ENCODE results near the gene FA2H. TPM values are rescaled to one million over a fixed set of nuclear protein-coding genes. Genes with fewer than 3 reads are reported as not detected.

The FA2H gene
- total and polyA plus RNA-seq, 2 of the 13 experiments (the other 11 are each of a cell fraction or from before 2014, with no cell fraction given): 0.20 TPM; not detected in 1

DNA sequence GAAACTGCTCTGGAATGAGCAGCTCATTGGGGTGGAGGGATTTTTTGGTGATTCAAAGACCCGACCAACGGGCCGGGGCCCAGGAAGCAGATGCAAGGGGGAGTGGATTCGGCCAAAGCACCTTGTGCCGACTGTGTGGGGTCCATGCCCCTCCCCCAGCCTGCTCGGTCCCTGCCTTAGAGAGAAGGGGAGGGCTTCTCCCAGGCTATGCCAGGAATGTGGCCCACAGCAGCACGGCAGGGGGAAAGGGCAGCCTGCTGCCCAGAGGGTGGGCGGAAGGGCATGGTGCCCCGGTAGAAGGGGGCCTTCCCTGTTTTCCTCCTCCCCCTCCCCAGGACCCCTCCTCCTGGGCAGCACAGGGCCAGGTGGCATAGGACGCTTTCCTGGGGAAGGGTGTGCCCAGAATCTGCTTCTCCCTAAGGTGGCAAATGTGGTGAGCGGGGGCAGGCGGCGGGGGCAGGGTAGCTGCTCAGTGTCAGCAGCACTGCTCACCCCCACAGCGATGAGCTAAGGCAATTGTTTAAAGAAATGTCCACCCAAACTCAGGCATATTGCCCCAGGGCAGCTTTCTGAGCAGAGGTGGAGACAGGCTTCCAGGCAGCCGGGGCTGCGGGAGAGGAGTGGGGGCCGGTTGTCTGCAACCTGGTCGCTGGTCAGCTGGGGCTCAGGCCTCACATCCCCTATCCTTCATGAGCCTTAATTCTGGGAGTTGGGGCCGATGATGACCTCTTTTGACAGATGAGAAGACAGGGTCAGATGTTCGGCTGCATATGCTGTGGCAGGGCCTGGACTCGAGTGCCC is 40.1 kb downstream of the FA2H start (continued):
- TF ChIP-seq TARDBP (CRISPR knock-in tag; IDR thresholded peaks at IDR 0.05) (no peak), MAZ (IDR thresholded peaks at IDR 0.05; ENCODE audit: borderline replicate concordance, low read depth, low read length) (0 out of 2 replicates have a peak, but pooled peaks have one; percentile 11), MAZ (CRISPR knock-in tag; IDR thresholded peaks at IDR 0.05; ENCODE audit: low read depth) (no peak), ZNF20 (CRISPR knock-in tag; IDR thresholded peaks at IDR 0.05) (no peak), ATM (IDR thresholded peaks at IDR 0.05; ENCODE audit: borderline replicate concordance) (no peak), TBX2 (CRISPR knock-in tag; IDR thresholded peaks at IDR 0.05; ENCODE audit: borderline replicate concordance) (0 out of 2 replicates have a peak, but pooled peaks have one; percentile 23), NFE2L1 (CRISPR knock-in tag; IDR thresholded peaks at IDR 0.05; ENCODE audit: borderline replicate concordance) (no peak), LCORL (IDR thresholded peaks at IDR 0.05) (no peak), LCORL (CRISPR knock-in tag; IDR thresholded peaks at IDR 0.05) (peak; percentile 60; the same call in 1 of the 2 replicates), CAMTA2 (CRISPR knock-in tag; IDR thresholded peaks at IDR 0.05; ENCODE audit: borderline replicate concordance) (0 out of 2 replicates have a peak, but pooled peaks have one; percentile 42), PITX1 (CRISPR knock-in tag; IDR thresholded peaks at IDR 0.05) (peak; percentile 10; the same call in 1 of the 2 replicates), HNRNPL (IDR thresholded peaks at IDR 0.05; ENCODE audit: low read depth, low read length) (peak; percentile 94), ZNF761 (CRISPR knock-in tag; conservative IDR thresholded peaks at IDR 0.05) (0 out of 2 replicates have a peak, but pooled peaks have one; percentile 37)
- TF ChIP-seq, protein P1, sequence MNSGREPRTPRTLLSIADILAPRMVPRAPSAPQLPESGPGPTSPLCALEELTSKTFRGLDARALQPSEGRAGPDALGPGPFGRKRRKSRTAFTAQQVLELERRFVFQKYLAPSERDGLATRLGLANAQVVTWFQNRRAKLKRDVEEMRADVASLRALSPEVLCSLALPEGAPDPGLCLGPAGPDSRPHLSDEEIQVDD (CRISPR knock-in tag; IDR thresholded peaks at IDR 0.05; ENCODE audit: borderline replicate concordance): 0 out of 2 replicates have a peak, but pooled peaks have one; percentile 32
- TF ChIP-seq, protein P2, sequence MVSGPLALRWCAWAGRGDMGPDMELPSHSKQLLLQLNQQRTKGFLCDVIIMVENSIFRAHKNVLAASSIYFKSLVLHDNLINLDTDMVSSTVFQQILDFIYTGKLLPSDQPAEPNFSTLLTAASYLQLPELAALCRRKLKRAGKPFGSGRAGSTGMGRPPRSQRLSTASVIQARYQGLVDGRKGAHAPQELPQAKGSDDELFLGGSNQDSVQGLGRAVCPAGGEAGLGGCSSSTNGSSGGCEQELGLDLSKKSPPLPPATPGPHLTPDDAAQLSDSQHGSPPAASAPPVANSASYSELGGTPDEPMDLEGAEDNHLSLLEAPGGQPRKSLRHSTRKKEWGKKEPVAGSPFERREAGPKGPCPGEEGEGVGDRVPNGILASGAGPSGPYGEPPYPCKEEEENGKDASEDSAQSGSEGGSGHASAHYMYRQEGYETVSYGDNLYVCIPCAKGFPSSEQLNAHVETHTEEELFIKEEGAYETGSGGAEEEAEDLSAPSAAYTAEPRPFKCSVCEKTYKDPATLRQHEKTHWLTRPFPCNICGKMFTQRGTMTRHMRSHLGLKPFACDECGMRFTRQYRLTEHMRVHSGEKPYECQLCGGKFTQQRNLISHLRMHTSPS (CRISPR knock-in tag; IDR thresholded peaks at IDR 0.05; ENCODE audit: low read depth): peak; percentile 93; the same call in 1 of the 2 replicates
- TF ChIP-seq, protein P3, sequence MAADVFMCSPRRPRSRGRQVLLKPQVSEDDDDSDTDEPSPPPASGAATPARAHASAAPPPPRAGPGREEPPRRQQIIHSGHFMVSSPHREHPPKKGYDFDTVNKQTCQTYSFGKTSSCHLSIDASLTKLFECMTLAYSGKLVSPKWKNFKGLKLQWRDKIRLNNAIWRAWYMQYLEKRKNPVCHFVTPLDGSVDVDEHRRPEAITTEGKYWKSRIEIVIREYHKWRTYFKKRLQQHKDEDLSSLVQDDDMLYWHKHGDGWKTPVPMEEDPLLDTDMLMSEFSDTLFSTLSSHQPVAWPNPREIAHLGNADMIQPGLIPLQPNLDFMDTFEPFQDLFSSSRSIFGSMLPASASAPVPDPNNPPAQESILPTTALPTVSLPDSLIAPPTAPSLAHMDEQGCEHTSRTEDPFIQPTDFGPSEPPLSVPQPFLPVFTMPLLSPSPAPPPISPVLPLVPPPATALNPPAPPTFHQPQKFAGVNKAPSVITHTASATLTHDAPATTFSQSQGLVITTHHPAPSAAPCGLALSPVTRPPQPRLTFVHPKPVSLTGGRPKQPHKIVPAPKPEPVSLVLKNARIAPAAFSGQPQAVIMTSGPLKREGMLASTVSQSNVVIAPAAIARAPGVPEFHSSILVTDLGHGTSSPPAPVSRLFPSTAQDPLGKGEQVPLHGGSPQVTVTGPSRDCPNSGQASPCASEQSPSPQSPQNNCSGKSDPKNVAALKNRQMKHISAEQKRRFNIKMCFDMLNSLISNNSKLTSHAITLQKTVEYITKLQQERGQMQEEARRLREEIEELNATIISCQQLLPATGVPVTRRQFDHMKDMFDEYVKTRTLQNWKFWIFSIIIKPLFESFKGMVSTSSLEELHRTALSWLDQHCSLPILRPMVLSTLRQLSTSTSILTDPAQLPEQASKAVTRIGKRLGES (CRISPR knock-in tag; IDR thresholded peaks at IDR 0.05; ENCODE audit: borderline replicate concordance): no peak
- TF ChIP-seq, protein P4, sequence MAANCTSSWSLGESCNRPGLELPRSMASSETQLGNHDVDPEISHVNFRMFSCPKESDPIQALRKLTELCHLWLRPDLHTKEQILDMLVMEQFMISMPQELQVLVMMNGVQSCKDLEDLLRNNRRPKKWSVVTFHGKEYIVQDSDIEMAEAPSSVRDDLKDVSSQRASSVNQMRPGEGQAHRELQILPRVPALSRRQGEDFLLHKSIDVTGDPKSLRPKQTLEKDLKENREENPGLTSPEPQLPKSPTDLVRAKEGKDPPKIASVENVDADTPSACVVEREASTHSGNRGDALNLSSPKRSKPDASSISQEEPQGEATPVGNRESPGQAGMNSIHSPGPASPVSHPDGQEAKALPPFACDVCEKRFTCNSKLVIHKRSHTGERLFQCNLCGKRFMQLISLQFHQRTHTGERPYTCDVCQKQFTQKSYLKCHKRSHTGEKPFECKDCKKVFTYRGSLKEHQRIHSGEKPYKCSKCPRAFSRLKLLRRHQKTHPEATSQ (CRISPR knock-in tag; IDR thresholded peaks at IDR 0.05; ENCODE audit: borderline replicate concordance): no peak
- TF ChIP-seq, protein P5, sequence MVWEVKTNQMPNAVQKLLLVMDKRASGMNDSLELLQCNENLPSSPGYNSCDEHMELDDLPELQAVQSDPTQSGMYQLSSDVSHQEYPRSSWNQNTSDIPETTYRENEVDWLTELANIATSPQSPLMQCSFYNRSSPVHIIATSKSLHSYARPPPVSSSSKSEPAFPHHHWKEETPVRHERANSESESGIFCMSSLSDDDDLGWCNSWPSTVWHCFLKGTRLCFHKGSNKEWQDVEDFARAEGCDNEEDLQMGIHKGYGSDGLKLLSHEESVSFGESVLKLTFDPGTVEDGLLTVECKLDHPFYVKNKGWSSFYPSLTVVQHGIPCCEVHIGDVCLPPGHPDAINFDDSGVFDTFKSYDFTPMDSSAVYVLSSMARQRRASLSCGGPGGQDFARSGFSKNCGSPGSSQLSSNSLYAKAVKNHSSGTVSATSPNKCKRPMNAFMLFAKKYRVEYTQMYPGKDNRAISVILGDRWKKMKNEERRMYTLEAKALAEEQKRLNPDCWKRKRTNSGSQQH (CRISPR knock-in tag; IDR thresholded peaks at IDR 0.05; ENCODE audit: low read depth): no peak
